NOMO-1 treated with dmso at 0.1 percent for 144 hours (cell line): Measurements from ENCODE around the gene EIF5A.

Experiments
- DNase-seq: peaks from one replicate; lab custom pipeline; 2025; ENCODE audit not compliant: unreplicated experiment; lab: John Stamatoyannopoulos, UW

EIF5A gene

DNA sequence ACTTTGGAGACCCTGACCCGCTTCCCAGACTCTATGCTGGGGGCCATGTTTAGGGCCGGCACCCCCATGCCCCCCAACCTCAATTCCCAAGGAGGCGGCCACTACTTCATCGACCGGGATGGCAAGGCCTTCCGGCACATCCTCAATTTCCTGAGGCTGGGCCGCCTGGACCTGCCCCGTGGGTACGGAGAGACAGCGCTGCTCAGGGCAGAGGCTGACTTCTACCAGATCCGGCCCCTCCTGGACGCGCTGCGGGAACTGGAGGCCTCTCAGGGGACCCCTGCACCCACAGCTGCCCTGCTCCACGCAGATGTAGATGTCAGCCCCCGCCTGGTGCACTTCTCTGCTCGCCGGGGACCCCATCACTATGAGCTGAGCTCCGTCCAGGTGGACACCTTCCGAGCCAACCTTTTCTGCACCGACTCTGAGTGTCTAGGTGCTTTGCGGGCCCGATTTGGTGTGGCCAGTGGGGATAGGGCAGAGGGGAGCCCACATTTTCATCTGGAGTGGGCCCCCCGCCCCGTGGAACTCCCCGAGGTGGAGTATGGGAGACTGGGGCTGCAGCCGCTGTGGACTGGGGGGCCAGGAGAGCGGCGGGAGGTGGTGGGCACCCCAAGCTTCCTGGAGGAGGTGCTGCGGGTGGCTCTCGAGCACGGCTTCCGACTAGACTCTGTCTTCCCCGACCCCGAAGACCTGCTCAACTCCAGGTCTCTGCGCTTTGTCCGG is 45.6 kb downstream of the EIF5A start:
- no peak for DNase-seq

GRCh38 chr17:7354262-7354843 is 46.9 kb downstream of the EIF5A start:
- DNase-seq, result no peak

GRCh38 chr17:7355053-7355452 is 47.6 kb downstream of the EIF5A start, which contains the start of gene TMEM95:
TMEM95 (plus strand) TSS chr17:7355156; CDS start chr17:7355205, 49 bp downstream.
- DNase-seq, result no peak

DNA sequence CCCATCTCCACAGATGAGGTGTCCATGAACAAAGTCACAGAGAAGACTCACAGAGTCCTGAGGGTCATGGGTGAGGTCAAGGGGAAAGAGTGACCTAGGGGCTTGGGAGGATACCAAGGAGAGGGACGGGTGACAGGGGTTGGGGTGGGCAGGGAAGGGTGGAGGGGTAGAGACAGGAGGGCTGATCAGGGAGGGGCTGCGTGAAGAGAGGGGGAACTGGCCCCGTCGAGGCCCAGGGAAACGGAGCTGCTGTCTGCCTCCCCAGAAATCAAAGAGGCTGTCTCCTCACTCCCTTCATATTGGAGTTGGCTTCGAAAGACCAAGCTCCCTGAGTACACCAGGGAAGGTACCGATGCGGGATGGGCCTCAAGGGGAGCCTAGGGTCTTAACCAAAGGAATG is 48.1 kb downstream of the EIF5A start:
- no peak for DNase-seq

DNA sequence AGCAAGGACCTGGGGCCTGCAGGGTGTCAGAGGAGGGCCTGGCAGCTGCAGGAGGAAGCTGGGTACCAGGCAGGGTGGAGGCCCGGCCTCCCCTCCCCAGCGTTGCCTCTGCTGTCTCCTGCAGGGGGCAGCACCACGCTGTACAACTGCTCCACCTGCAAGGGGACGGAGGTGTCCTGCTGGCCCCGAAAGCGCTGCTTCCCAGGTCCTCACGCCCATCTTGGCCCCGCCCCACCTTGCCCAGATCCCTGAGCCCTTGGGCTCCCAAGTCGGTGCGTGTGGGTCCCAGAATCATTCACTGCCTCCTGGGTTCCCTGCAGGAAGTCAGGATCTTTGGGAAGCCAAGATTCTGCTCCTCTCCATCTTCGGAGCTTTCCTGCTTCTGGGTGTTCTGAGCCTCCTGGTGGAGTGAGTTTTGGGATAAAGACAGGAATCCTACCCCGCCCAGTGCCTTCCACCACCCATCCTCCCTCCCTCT is 48.7 kb downstream of the EIF5A start:
- DNase-seq, result peak; percentile 38

DNA sequence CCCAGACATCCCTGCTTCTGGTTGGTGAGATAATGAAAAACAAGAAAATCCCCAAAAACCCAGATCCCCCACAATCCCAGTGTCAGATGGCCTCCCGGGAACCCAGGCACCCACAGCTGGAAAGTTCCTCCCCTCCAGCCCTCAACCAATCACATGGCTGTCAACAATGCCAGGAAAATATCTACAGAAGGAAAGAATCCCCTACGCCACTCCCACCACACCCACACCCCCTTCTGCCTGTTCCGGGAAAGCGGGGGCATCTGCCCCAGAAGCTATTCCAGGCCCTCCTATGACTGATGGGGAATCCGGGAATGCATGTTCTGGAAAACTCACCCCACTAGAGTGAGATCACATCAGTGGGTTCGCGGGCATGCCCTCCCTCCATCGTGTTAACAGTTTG is 49.3 kb downstream of the EIF5A start:
- no peak for DNase-seq

DNA sequence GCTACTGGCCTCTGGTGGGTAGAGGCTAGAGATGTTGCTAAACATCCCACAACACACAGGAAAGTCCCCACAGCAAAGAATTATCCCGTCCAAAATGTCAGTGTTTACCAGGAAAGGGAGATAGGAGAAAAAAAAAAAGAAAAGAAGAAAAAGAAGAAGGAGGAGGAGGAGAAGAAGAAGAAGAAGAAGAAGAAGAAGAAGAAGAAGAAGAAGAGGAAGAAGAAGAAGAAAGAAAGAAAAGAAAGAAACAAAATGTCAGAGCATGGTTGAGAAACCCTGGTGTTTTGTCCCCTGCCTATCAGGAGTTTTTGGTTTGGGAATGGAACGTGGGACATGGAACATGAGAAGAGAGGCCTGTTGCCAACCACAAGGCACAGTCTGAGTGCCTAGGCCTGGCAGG is 50.0 kb downstream of the EIF5A start:
- DNase-seq, result no peak

- DNase-seq, result no peak
These were observed 54.5 kb downstream of the EIF5A start for GRCh38 chr17:7361906-7362305.
